HL-60 (cell line): ENCODE measurements around the gene ZDHHC4.

Experiments used
- DNase-seq, 2 experiments: peaks; one replicate each; pipeline ENCODE4 v3.0.0-alpha.2; 2010 to 2020; ENCODE audit warnings: low read depth in 1 of 2, low spot score in 1 of 2
- H3K27ac ChIP-seq: fragments of 250-450 bp; sonication (Bioruptor Pico); replicated peaks from 2 replicates; pipeline ENCODE4 v1.5.1; 2020; ENCODE audit warnings: mild to moderate bottlenecking, moderate library complexity
- H3K27me3 ChIP-seq: fragments of 250-450 bp; sonication (Bioruptor Pico); 2 replicates; pipeline ENCODE4 v1.5.1; 2021; ENCODE audit warnings: mild to moderate bottlenecking, moderate library complexity; ENCODE audit not compliant: insufficient read depth, poor library complexity, severe bottlenecking
- H3K4me3 ChIP-seq: replicated peaks from 2 replicates; pipeline ENCODE4 v1.5.1; 2011; ENCODE audit warnings: mild to moderate bottlenecking, control low read depth, low read length; ENCODE audit not compliant: insufficient read depth
- GABPA ChIP-seq: IDR thresholded peaks from 2 replicates; pipeline ENCODE4 v1.6.1; 2012; ENCODE audit warnings: low read depth
- POLR2AphosphoS5 ChIP-seq: IDR thresholded peaks from 2 replicates; pipeline ENCODE4 v1.6.1; 2012; ENCODE audit warnings: low read depth
- SPI1 ChIP-seq: IDR thresholded peaks from 2 replicates; pipeline ENCODE4 v1.6.1; 2012; ENCODE audit warnings: low read depth, mild to moderate bottlenecking, borderline replicate concordance
- TF ChIP-seq, protein P1 (sequence below): IDR thresholded peaks from 2 replicates; pipeline ENCODE4 v1.6.1; 2012; ENCODE audit warnings: low read depth; ENCODE audit not compliant: insufficient replicate concordance
- TF ChIP-seq, protein P2 (sequence below): IDR thresholded peaks from one replicate; pipeline ENCODE4 v1.5.1; 2011; ENCODE audit warnings: low read length, control low read depth, inconsistent platforms; ENCODE audit not compliant: insufficient read depth

Gene ZDHHC4

DNA sequence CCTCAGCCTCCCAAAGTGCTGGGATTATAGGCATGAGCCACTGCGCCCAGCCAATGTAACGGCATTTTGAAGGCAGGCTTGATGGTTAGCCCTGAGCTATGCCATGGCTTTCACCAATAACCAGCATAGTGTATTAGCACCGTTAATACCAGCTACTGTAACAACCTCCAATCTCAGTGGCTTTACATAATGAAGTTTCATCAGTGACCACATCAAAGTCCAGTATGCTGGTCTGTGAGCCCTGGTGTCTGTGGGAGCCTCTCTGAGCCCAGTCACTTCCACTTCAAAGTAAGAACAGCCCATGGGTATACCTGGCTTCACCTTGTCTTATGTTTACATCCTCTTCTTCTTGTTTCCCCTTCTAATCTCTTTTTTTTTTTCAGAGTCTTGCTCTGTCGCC is 11.6 kb upstream of the ZDHHC4 start:
- H3K27ac ChIP-seq = no peak overlapping the region
- no peaks in the 10 kb centered on the region for H3K27me3 ChIP-seq
- TF ChIP-seq, protein P1, sequence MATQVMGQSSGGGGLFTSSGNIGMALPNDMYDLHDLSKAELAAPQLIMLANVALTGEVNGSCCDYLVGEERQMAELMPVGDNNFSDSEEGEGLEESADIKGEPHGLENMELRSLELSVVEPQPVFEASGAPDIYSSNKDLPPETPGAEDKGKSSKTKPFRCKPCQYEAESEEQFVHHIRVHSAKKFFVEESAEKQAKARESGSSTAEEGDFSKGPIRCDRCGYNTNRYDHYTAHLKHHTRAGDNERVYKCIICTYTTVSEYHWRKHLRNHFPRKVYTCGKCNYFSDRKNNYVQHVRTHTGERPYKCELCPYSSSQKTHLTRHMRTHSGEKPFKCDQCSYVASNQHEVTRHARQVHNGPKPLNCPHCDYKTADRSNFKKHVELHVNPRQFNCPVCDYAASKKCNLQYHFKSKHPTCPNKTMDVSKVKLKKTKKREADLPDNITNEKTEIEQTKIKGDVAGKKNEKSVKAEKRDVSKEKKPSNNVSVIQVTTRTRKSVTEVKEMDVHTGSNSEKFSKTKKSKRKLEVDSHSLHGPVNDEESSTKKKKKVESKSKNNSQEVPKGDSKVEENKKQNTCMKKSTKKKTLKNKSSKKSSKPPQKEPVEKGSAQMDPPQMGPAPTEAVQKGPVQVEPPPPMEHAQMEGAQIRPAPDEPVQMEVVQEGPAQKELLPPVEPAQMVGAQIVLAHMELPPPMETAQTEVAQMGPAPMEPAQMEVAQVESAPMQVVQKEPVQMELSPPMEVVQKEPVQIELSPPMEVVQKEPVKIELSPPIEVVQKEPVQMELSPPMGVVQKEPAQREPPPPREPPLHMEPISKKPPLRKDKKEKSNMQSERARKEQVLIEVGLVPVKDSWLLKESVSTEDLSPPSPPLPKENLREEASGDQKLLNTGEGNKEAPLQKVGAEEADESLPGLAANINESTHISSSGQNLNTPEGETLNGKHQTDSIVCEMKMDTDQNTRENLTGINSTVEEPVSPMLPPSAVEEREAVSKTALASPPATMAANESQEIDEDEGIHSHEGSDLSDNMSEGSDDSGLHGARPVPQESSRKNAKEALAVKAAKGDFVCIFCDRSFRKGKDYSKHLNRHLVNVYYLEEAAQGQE = no peak
- no peak for TF ChIP-seq SPI1
- TF ChIP-seq POLR2AphosphoS5 = no peak
- TF ChIP-seq, protein P2, sequence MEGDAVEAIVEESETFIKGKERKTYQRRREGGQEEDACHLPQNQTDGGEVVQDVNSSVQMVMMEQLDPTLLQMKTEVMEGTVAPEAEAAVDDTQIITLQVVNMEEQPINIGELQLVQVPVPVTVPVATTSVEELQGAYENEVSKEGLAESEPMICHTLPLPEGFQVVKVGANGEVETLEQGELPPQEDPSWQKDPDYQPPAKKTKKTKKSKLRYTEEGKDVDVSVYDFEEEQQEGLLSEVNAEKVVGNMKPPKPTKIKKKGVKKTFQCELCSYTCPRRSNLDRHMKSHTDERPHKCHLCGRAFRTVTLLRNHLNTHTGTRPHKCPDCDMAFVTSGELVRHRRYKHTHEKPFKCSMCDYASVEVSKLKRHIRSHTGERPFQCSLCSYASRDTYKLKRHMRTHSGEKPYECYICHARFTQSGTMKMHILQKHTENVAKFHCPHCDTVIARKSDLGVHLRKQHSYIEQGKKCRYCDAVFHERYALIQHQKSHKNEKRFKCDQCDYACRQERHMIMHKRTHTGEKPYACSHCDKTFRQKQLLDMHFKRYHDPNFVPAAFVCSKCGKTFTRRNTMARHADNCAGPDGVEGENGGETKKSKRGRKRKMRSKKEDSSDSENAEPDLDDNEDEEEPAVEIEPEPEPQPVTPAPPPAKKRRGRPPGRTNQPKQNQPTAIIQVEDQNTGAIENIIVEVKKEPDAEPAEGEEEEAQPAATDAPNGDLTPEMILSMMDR = no peak
- DNase-seq = no peak
- no peak overlapping the region for H3K4me3 ChIP-seq

DNA sequence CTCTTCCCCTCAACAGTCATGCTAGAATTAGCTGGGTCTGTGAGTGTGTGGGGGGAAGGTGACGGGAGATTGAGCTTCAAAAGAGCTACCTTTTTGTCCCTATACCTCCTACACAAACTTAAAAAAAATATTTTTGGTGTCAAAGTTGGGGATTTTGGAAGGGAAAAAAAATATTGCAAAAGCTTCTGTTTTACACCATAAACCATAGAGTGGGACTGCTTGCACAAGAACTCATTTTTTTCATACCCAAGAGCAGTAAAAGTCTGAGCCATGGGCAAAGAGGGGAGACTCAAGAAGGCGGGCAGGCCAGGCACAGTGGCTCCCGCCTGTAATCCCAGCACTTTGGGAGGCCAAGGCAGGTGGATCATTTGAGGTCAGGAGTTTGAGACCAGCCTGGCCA is 9.4 kb upstream of the ZDHHC4 start:
- Histone ChIP-seq H3K4me3 (no peak overlapping the region), H3K27ac (no peak overlapping the region), H3K27me3 (no peaks in the 10 kb centered on the region)
- no peak for DNase-seq
- TF ChIP-seq GABPA = no peak
- no peak for TF ChIP-seq POLR2AphosphoS5
- TF ChIP-seq, protein P2 = no peak
- TF ChIP-seq, protein P1 = no peak
- no peak for TF ChIP-seq SPI1

DNA sequence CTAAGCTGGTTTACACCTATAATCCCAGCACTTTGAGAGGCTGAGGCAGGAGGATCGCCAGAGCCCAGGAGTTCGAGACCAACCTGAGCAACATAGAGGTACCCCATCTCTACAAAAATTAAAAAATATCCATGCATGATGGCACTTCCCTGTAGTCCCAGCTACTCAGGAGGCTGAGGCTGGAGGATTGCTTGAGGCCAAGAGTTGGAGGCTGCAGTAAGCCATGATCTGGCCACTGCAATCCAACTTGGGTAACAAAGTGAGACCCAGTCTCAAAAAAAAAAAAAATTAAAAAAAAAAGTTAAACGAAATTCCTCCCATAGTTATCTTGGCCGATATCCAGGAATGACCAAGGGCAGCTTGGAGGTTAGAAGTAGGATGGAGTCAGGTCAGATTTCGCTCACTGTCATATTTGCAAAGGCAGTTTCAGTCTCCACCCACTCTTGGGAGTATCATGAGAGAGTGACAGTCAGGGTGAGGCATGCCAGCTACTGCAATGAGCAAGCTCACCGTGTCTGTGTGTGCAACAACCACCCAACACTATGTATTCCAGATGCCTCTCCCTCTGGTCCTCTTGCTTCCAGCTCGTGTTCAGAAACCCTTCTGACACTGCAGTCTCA is 6.0 kb upstream of the ZDHHC4 start:
- Histone ChIP-seq H3K4me3 (no peak overlapping the region), H3K27me3 (no peaks in the 10 kb centered on the region), H3K27ac (no peak overlapping the region)
- no peak for DNase-seq
- TF ChIP-seq SPI1 (no peak), GABPA (no peak), POLR2AphosphoS5 (no peak)
- TF ChIP-seq, protein P2 = no peak
- TF ChIP-seq, protein P1 = no peak
